HepG2 (cell line): ENCODE data around the gene DNAJC11. TPM values are rescaled to one million over a fixed set of nuclear protein-coding genes. Genes with fewer than 3 reads are reported as not detected.
A peak's percentile ranks its signal among the peaks of the same experiment; 100 is the strongest.

Source experiments
- ATF6 ChIP-seq: sonication (generic); formaldehyde crosslinking; conservative IDR thresholded peaks from 2 replicates; pipeline ENCODE4 v1.4.0; 2020; ENCODE audit warnings: missing genetic modification reagents
- FIP1L1 ChIP-seq: fragments of 200-400 bp; formaldehyde crosslinking; IDR thresholded peaks from 2 replicates; pipeline ENCODE4 v1.6.1; 2018; ENCODE audit warnings: low read depth, mild to moderate bottlenecking, low read length, moderate library complexity, borderline replicate concordance; ENCODE audit not compliant: insufficient read depth
- HOXA9 ChIP-seq: sonication (generic); formaldehyde crosslinking; IDR thresholded peaks from 2 replicates; pipeline ENCODE4 v1.8.1; 2022; ENCODE audit warnings: missing genetic modification reagents, mild to moderate bottlenecking, moderate library complexity, borderline replicate concordance
- KLF13 ChIP-seq: sonication (generic); formaldehyde crosslinking; IDR thresholded peaks from 2 replicates; pipeline ENCODE4 v1.4.0; 2020; ENCODE audit warnings: mild to moderate bottlenecking, missing genetic modification reagents
- KMT2B ChIP-seq: IDR thresholded peaks from 2 replicates; pipeline ENCODE4 v1.6.1; 2016; ENCODE audit warnings: missing genetic modification reagents, missing compliant biosample characterization
- MAZ ChIP-seq, 2 experiments: sonication (generic) in 1 of 2; formaldehyde crosslinking in 1 of 2; IDR thresholded peaks; 2 replicates each; pipeline versions ENCODE4 v1.5.0 to v1.6.1; 2012 to 2020; ENCODE audit warnings: low read depth in 2 of 2, mild to moderate bottlenecking in 2 of 2, borderline replicate concordance in 1 of 2, improper control_type of control experiment in 1 of 2, low read length in 1 of 2, missing genetic modification reagents in 1 of 2, moderate library complexity in 1 of 2
- MEIS2 ChIP-seq: sonication (generic); formaldehyde crosslinking; IDR thresholded peaks from 2 replicates; pipeline ENCODE4 v1.9.0; 2021; ENCODE audit warnings: mild to moderate bottlenecking, missing genetic modification reagents
- MXD4 ChIP-seq: IDR thresholded peaks from 2 replicates; pipeline ENCODE4 v1.6.1; 2016; ENCODE audit warnings: mild to moderate bottlenecking, missing biosample characterization, missing genetic modification reagents
- NFE2L2 ChIP-seq: fragments of 150-350 bp; IDR thresholded peaks from 2 replicates; pipeline ENCODE4 v1.6.1; 2014; ENCODE audit warnings: low read length
- NFKBIZ ChIP-seq: IDR thresholded peaks from 2 replicates; pipeline ENCODE4 v1.6.1; 2018; ENCODE audit warnings: missing genetic modification reagents, missing compliant biosample characterization
- PITX1 ChIP-seq: sonication (generic); formaldehyde crosslinking; IDR thresholded peaks from 2 replicates; pipeline ENCODE4 v1.5.1; 2020; ENCODE audit warnings: mild to moderate bottlenecking, missing genetic modification reagents
- POLR2AphosphoS5 ChIP-seq: IDR thresholded peaks from 2 replicates; pipeline ENCODE4 v1.6.1; 2012; ENCODE audit warnings: low read depth, low read length
- RAD21 ChIP-seq: fragments of 450-650 bp; formaldehyde crosslinking; IDR thresholded peaks from 2 replicates; pipeline ENCODE4 v1.5.0; 2020; ENCODE audit warnings: mild to moderate bottlenecking
- SALL2 ChIP-seq: sonication (generic); formaldehyde crosslinking; IDR thresholded peaks from 2 replicates; pipeline ENCODE4 v1.8.1; 2023; ENCODE audit warnings: mild to moderate bottlenecking, missing genetic modification reagents, inconsistent platforms
- TEAD2 ChIP-seq: sonication (generic); formaldehyde crosslinking; IDR thresholded peaks from 2 replicates; pipeline ENCODE4 v1.9.0; 2021; ENCODE audit warnings: missing genetic modification reagents
- UBTF ChIP-seq: sonication (generic); formaldehyde crosslinking; IDR thresholded peaks from 2 replicates; pipeline ENCODE4 v1.4.0; 2020; ENCODE audit warnings: mild to moderate bottlenecking, missing genetic modification reagents
- ZMAT3 ChIP-seq: sonication (generic); formaldehyde crosslinking; conservative IDR thresholded peaks from 2 replicates; pipeline ENCODE4 v1.7.0; 2021; ENCODE audit warnings: missing genetic modification reagents
- ZNF264 ChIP-seq: sonication (generic); formaldehyde crosslinking; IDR thresholded peaks from 2 replicates; pipeline ENCODE4 v1.4.0; 2020; ENCODE audit warnings: missing genetic modification reagents
- ZNF577 ChIP-seq: sonication (generic); formaldehyde crosslinking; IDR thresholded peaks from 2 replicates; pipeline ENCODE4 v1.4.0; 2020; ENCODE audit warnings: mild to moderate bottlenecking, low read depth, missing genetic modification reagents, borderline replicate concordance
- ZNF691 ChIP-seq: sonication (generic); formaldehyde crosslinking; IDR thresholded peaks from 2 replicates; pipeline ENCODE4 v1.4.0; 2020; ENCODE audit warnings: missing genetic modification reagents, low read depth, mild to moderate bottlenecking, borderline replicate concordance
- ZNF776 ChIP-seq: sonication (generic); formaldehyde crosslinking; IDR thresholded peaks from 2 replicates; pipeline ENCODE4 v1.4.0; 2020; ENCODE audit warnings: mild to moderate bottlenecking, missing genetic modification reagents
- ZNF777 ChIP-seq: sonication (generic); formaldehyde crosslinking; IDR thresholded peaks from 2 replicates; pipeline ENCODE4 v1.4.0; 2020; ENCODE audit warnings: missing genetic modification reagents
- polyA plus RNA-seq, 8 experiments: library from polyadenylated mRNA; depleted of rRNA in 3 of 8; stranded (reverse) in 7 of 8; unstranded in 1 of 8; fragments of >200 nt; fragmentation: Illumina TruSeq in 4 of 8; extraction: Trizol in 4 of 8; gene quantifications; 2 replicates each; pipeline versions ENCODE4 v1.2.1 to v1.2.3, GENCODE V29; 2011 to 2016; ENCODE audit warnings: low read depth in 4 of 8, missing spikeins in 1 of 8, mixed read lengths in 1 of 8; ENCODE audit not compliant: insufficient read depth in 1 of 8
- total RNA-seq, 5 experiments: library from RNA; depleted of rRNA; stranded (reverse); fragments of >200 nt; fragmentation: Illumina TruSeq; extraction: Trizol; gene quantifications; 2 replicates each; pipeline ENCODE4 v1.2.3, GENCODE V29; 2016; ENCODE audit warnings: low read depth in 1 of 5

Gene DNAJC11
- total and polyA plus RNA-seq, 2 of the 13 experiments (the other 11 are each of a cell fraction or from before 2014, with no cell fraction given) = 25.1 to 47.6 TPM

- no peak for TF ChIP-seq NFE2L2
- TF ChIP-seq POLR2AphosphoS5 = peak; percentile 43; the same call in 1 of the 2 replicates
- TF ChIP-seq MEIS2 (CRISPR knock-in tag) = 0 out of 2 replicates have a peak, but pooled peaks have one; percentile 53
- TF ChIP-seq ZNF577 (CRISPR knock-in tag) = no peak
- peak; percentile 27; the same call in 1 of the 2 replicates for TF ChIP-seq MAZ (IDR thresholded peaks at IDR 0.05; ENCODE audit: borderline replicate concordance, low read depth, low read length)
- peak; percentile 80 for TF ChIP-seq MAZ (CRISPR knock-in tag; IDR thresholded peaks at IDR 0.05; ENCODE audit: low read depth)
- no peak for TF ChIP-seq NFKBIZ
- peak; percentile 18; the same call in 1 of the 2 replicates for TF ChIP-seq ZMAT3 (CRISPR knock-in tag)
- no peak for TF ChIP-seq TEAD2 (CRISPR knock-in tag)
- peak; percentile 87; the same call in 1 of the 2 replicates for TF ChIP-seq ZNF776
- TF ChIP-seq ZNF264 (CRISPR knock-in tag) = peak; percentile 40; the same call in 1 of the 2 replicates
- 0 out of 2 replicates have a peak, but pooled peaks have one; percentile 17 for TF ChIP-seq ZNF777 (CRISPR knock-in tag)
- peak; percentile 18; the same call in 1 of the 2 replicates for TF ChIP-seq RAD21 (CRISPR knock-in tag)
- TF ChIP-seq ZNF691 (CRISPR knock-in tag) = no peak
- 0 out of 2 replicates have a peak, but pooled peaks have one; percentile 66 for TF ChIP-seq MXD4 (CRISPR knock-in tag)
- TF ChIP-seq ATF6 (CRISPR knock-in tag) = no peak
- peak; percentile 88 for TF ChIP-seq UBTF (CRISPR knock-in tag)
- 0 out of 2 replicates have a peak, but pooled peaks have one; percentile 58 for TF ChIP-seq HOXA9 (CRISPR knock-in tag)
- 0 out of 2 replicates have a peak, but pooled peaks have one; percentile 22 for TF ChIP-seq KMT2B (CRISPR knock-in tag)
- no peak for TF ChIP-seq FIP1L1
- TF ChIP-seq SALL2 (CRISPR knock-in tag) = no peak
- no peak for TF ChIP-seq KLF13 (CRISPR knock-in tag)
- TF ChIP-seq PITX1 = peak; percentile 57
- TF ChIP-seq, all 625 proteins: peak for 142
Measured at GRCh38 chr1:6624710-6625583, 76.7 kb downstream of the DNAJC11 start, which contains the start of gene THAP3 (continued).
